K562 (cell line): Measurements from ENCODE around the gene SPATS2. TPM values are rescaled to one million over a fixed set of nuclear protein-coding genes. Genes with fewer than 3 reads are reported as not detected.

Experiments used
- ATAC-seq: fragments of 200-7000 bp; cut with Tn5 transposase; 3 replicates; pipeline ENCODE4 v1.9.1; 2020; ENCODE audit warnings: moderate library complexity
- BruUV-seq: library from RNA; stranded (reverse); fragments of 400-500 nt; replicated peaks from 2 replicates; lab custom pipeline; 2021; lab: Mats Ljungman, UMichigan
- CTCF ChIA-PET: fragments of 300-600 bp; formaldehyde crosslinking; extraction: SDS; loops from one replicate; lab custom pipeline; 2021; ENCODE audit warnings: low intra/inter-chr PET ratio; lab: Yijun Ruan, JAX
- POLR2A ChIA-PET: fragments of 300-600, 350-650 bp; sonication (Branson Sonifier 250); formaldehyde crosslinking; extraction: SDS; loops from one replicate; lab custom pipeline; 2021; ENCODE audit warnings: antibody characterized with exemption, inconsistent platforms; lab: Yijun Ruan, JAX
- DNase-seq, 4 experiments: peaks; one replicate each; pipeline versions ENCODE4 v3.0.0 to v3.0.0-alpha.2; 2011 to 2018; ENCODE audit warnings: low spot score in 3 of 4, mixed read lengths in 3 of 4; ENCODE audit errors: extremely low read depth in 1 of 4
- FAIRE-seq: peaks from 2 replicates; lab custom pipeline; 2011; peaks lifted over from hg19 to GRCh38; lab: Jason Lieb, UNC
- H2AFZ ChIP-seq: 2 replicates; pipeline ENCODE4 v1.6.0; 2011; ENCODE audit warnings: low read depth, low read length, control low read depth, inconsistent platforms
- H3K27ac ChIP-seq: fragments of 200-600 bp; 3 replicates; pipeline ENCODE4 v1.8.0; 2011; ENCODE audit warnings: low read depth, mild to moderate bottlenecking, control low read depth, inconsistent platforms, low read length, moderate library complexity, mixed read lengths; ENCODE audit errors: extremely low read depth
- H3K27me3 ChIP-seq, 2 experiments: fragments of 300-600 bp in 1 of 2; 2 replicates in 1 of 2; 3 replicates in 1 of 2; pipeline versions ENCODE4 v1.6.0 to v1.8.0; 2011; ENCODE audit warnings: inconsistent platforms in 2 of 2, low read length in 2 of 2, mild to moderate bottlenecking in 1 of 2, mixed read lengths in 1 of 2, moderate library complexity in 1 of 2; ENCODE audit not compliant: control insufficient read depth in 2 of 2, insufficient read depth in 2 of 2
- H3K36me3 ChIP-seq: fragments of 300-600 bp; 3 replicates; pipeline ENCODE4 v1.8.0; 2011; ENCODE audit warnings: mild to moderate bottlenecking, low read length, inconsistent platforms; ENCODE audit not compliant: control insufficient read depth, insufficient read depth
- H3K4me1 ChIP-seq, 2 experiments: fragments of 200-600 bp in 1 of 2; replicated peaks in 1 of 2; 2 replicates in 1 of 2; 3 replicates in 1 of 2; pipeline versions ENCODE4 v1.5.1 to v1.8.0; 2011; ENCODE audit warnings: inconsistent platforms in 2 of 2, low read length in 2 of 2, mild to moderate bottlenecking in 1 of 2, mixed read lengths in 1 of 2, moderate library complexity in 1 of 2; ENCODE audit not compliant: control insufficient read depth in 2 of 2, insufficient read depth in 2 of 2
- H3K4me2 ChIP-seq: 2 replicates; pipeline ENCODE4 v1.6.1; 2011; ENCODE audit warnings: low read length, control low read depth, inconsistent platforms, mixed read lengths; ENCODE audit not compliant: insufficient read depth
- H3K4me3 ChIP-seq: fragments of 200-600 bp; sonication (generic), shearing (Covaris generic); 2 replicates; pipeline ENCODE4 v1.5.1; 2016; ENCODE audit warnings: control low read depth, inconsistent platforms
- H3K79me2 ChIP-seq: fragments of 200-600 bp; 3 replicates; pipeline ENCODE4 v1.8.0; 2011; ENCODE audit warnings: low read length, inconsistent platforms; ENCODE audit not compliant: control insufficient read depth, insufficient read depth
- H3K9ac ChIP-seq, 2 experiments: 2 replicates each; pipeline versions ENCODE4 v1.6.0 to v1.6.1; 2011; ENCODE audit warnings: low read depth in 2 of 2, low read length in 2 of 2, control low read depth in 1 of 2, inconsistent platforms in 1 of 2, mild to moderate bottlenecking in 1 of 2, mixed read lengths in 1 of 2; ENCODE audit not compliant: insufficient read depth in 1 of 2
- H3K9me1 ChIP-seq: one replicate; pipeline ENCODE4 v1.6.0; 2011; ENCODE audit warnings: inconsistent platforms, mild to moderate bottlenecking, low read length, moderate library complexity; ENCODE audit not compliant: control insufficient read depth, insufficient read depth
- H3K9me3 ChIP-seq: replicated peaks from 2 replicates; pipeline ENCODE4 v1.5.1; 2011; ENCODE audit warnings: low read depth, low read length, inconsistent platforms; ENCODE audit not compliant: control insufficient read depth, insufficient read depth
- H4K20me1 ChIP-seq: replicated peaks from 2 replicates; pipeline ENCODE4 v1.6.1; 2011; ENCODE audit warnings: low read length, inconsistent platforms, mixed read lengths; ENCODE audit not compliant: control insufficient read depth, insufficient read depth
- BRD9 ChIP-seq: fragments of 450-650 bp; IDR thresholded peaks from 2 replicates; pipeline ENCODE4 v1.6.1; 2018; ENCODE audit warnings: low read depth; ENCODE audit not compliant: partially characterized antibody
- CBFA2T2 ChIP-seq: fragments of 450-650 bp; conservative IDR thresholded peaks from 2 replicates; pipeline ENCODE4 v1.6.1; 2017; ENCODE audit warnings: mild to moderate bottlenecking
- FOXP1 ChIP-seq: sonication (generic); formaldehyde crosslinking; IDR thresholded peaks from 2 replicates; pipeline ENCODE4 v1.8.0; 2022; ENCODE audit warnings: mild to moderate bottlenecking, missing genetic modification reagents
- HDAC2 ChIP-seq: fragments of 450-650 bp; IDR thresholded peaks from 2 replicates; pipeline ENCODE4 v1.6.1; 2016; ENCODE audit warnings: mild to moderate bottlenecking
- HLTF ChIP-seq: fragments of 450-650 bp; IDR thresholded peaks from 2 replicates; pipeline ENCODE4 v1.6.1; 2016
- HOXB6 ChIP-seq: fragments of 250-450 bp; sonication (Bioruptor Pico); IDR thresholded peaks from 2 replicates; pipeline ENCODE4 v1.5.1; 2022; ENCODE audit warnings: mild to moderate bottlenecking, borderline replicate concordance
- MYC ChIP-seq, 2 experiments: fragments of 250-450 bp in 1 of 2; sonication (Bioruptor Pico) in 1 of 2; IDR thresholded peaks; 2 replicates each; pipeline versions ENCODE4 v1.5.1 to v1.6.1; 2012 to 2021; ENCODE audit warnings: low read depth in 2 of 2, borderline replicate concordance in 1 of 2, improper control_type of control experiment in 1 of 2, low read length in 1 of 2, mild to moderate bottlenecking in 1 of 2, moderate library complexity in 1 of 2
- NRF1 ChIP-seq, 2 experiments: fragments of 450-650 bp; IDR thresholded peaks in 1 of 2; conservative IDR thresholded peaks in 1 of 2; 2 replicates each; pipeline ENCODE4 v1.6.1; 2014; ENCODE audit warnings: mild to moderate bottlenecking in 2 of 2
- SAP30 ChIP-seq: fragments of 200-600 bp; sonication (generic); IDR thresholded peaks from 2 replicates; pipeline ENCODE4 v1.6.1; 2012; ENCODE audit warnings: borderline replicate concordance, low read depth, mild to moderate bottlenecking, moderate library complexity, low read length, control low read depth, inconsistent platforms; ENCODE audit not compliant: insufficient read depth, poor library complexity, severe bottlenecking
- SETDB1 ChIP-seq: IDR thresholded peaks from one replicate; pipeline ENCODE4 v1.6.1; 2012; ENCODE audit warnings: low read length, control low read depth, inconsistent platforms
- SMARCA4 ChIP-seq: fragments of 450-650 bp; IDR thresholded peaks from 2 replicates; pipeline ENCODE4 v1.6.1; 2016
- SMARCA5 ChIP-seq: fragments of 450-650 bp; IDR thresholded peaks from 2 replicates; pipeline ENCODE4 v1.6.1; 2016
- STAT5A ChIP-seq: IDR thresholded peaks from 2 replicates; pipeline ENCODE4 v1.6.1; 2012; ENCODE audit warnings: low read length, inconsistent platforms, borderline replicate concordance
- ZFP30 ChIP-seq: fragments of 250-450 bp; sonication (Bioruptor Pico); IDR thresholded peaks from 2 replicates; pipeline ENCODE4 v1.8.0; 2022; ENCODE audit warnings: moderate library complexity, mild to moderate bottlenecking, inconsistent platforms, borderline replicate concordance
- ZNF41 ChIP-seq: fragments of 250-450 bp; sonication (Bioruptor Pico); conservative IDR thresholded peaks from 2 replicates; pipeline ENCODE4 v1.4.0; 2020; ENCODE audit warnings: mild to moderate bottlenecking
- ZNF766 ChIP-seq: fragments of 200-800 bp; sonication (Bioruptor generic); conservative IDR thresholded peaks from 2 replicates; pipeline ENCODE4 v1.6.1; 2016; ENCODE audit warnings: missing genetic modification characterization, missing compliant biosample characterization
- WGBS: fragments of 100-300 bp; shearing (Covaris generic); methylation state at CpG from one replicate; pipeline ENCODE4 v1.1.6; 2016; ENCODE audit warnings: low coverage, mixed read lengths; ENCODE audit not compliant: insufficient coverage; ENCODE audit errors: missing lambda C conversion rate; 5-methylcytosine and 5-hydroxymethylcytosine counted together
- in situ Hi-C: fragments of 300-500 bp; cut with MboI; formaldehyde crosslinking; loops from 4 replicates; pipeline ENCODE4 v1.15.0; 2018; ENCODE audit warnings: inconsistent platforms, mixed read lengths
- intact Hi-C: fragments of 100-400 bp; cut with micrococcal nuclease; formaldehyde crosslinking; loops from 2 replicates; pipeline ENCODE4 v1.14.2; 2022
- polyA plus RNA-seq, 8 experiments: library from polyadenylated mRNA; depleted of rRNA in 4 of 8; stranded (reverse) in 5 of 8; unstranded in 3 of 8; fragments of >200 nt; fragmentation: Nextera tagmentation in 2 of 8; fragmentation: Illumina TruSeq in 1 of 8; extraction: Ambion mirVana in 2 of 8; extraction: Trizol in 1 of 8; gene quantifications; 2 replicates each; pipeline versions ENCODE4 v1.2.1 to v1.2.3, GENCODE V29; 2011 to 2014; ENCODE audit warnings: inconsistent platforms in 1 of 8, missing spikeins in 1 of 8
- total RNA-seq, 7 experiments: library from RNA; depleted of rRNA in 6 of 7; stranded (reverse); fragments of >200 nt in 6 of 7; fragmentation: Illumina TruSeq in 2 of 7; extraction: Trizol in 2 of 7; gene quantifications; 2 replicates each; pipeline versions ENCODE4 v1.2.1 to v1.2.3, GENCODE V29; 2011 to 2021; ENCODE audit warnings: low replicate concordance in 1 of 7
- TF ChIP-seq, protein P1 (sequence below): sonication (generic); formaldehyde crosslinking; IDR thresholded peaks from 2 replicates; pipeline ENCODE4 v1.8.0; 2022; ENCODE audit warnings: mild to moderate bottlenecking, missing genetic modification reagents
- TF ChIP-seq, protein P2 (sequence below): sonication (generic); formaldehyde crosslinking; IDR thresholded peaks from 2 replicates; pipeline ENCODE4 v1.8.0; 2022; ENCODE audit warnings: mild to moderate bottlenecking, missing genetic modification reagents

SPATS2 gene
- total and polyA plus RNA-seq, 9 of the 15 experiments (the other 6 are each of a cell fraction or from before 2014, with no cell fraction given): 5.4 to 48.2 (median 17.5) TPM

DNA sequence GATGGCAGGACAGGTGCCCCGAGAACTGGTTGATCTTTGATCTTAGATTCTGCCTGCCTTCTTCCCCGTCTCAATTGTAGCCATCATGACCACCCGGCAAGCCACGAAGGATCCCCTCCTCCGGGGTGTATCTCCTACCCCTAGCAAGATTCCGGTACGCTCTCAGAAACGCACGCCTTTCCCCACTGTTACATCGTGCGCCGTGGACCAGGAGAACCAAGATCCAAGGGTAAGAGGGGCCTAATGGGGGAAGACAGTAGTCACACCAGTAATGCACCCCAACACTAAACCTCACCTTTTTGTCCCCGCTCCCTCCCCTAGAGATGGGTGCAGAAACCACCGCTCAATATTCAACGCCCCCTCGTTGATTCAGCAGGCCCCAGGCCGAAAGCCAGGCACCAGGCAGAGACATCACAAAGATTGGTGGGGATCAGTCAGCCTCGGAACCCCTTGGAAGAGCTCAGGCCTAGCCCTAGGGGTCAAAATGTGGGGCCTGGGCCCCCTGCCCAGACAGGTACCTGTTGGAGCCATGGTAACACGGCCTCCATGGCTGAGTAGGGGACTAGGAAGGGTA, 43.7 kb upstream of the SPATS2 start:
- DNase-seq: no peak
- Histone ChIP-seq H3K36me3 (peaks cover 39% of the 10 kb centered on the region; the same call in 2 of the 3 replicates), H3K9ac (peak overlapping the region; percentile 96 to 99), H3K79me2 (peaks cover 22% of the 10 kb centered on the region), H2AFZ (peak overlapping the region; percentile 92), H4K20me1 (no peaks in the 10 kb centered on the region), H3K27ac (peak overlapping the region; percentile 85), H3K27me3 (no peaks in the 10 kb centered on the region), H3K4me3 (peak overlapping the region; percentile 74), H3K4me2 (peak overlapping the region; percentile 99), H3K9me3 (no peaks in the 10 kb centered on the region), H3K9me1 (no peaks in the 10 kb centered on the region), H3K4me1 (peaks cover 5 to 16% of the 10 kb centered on the region in 2 experiments; a peak in 3 of 5 replicates)
- peak; percentile 4; the same call in 2 of the 3 replicates for ATAC-seq
- intact Hi-C loops (no loop called here), in situ Hi-C loops (no loop called here)
- WGBS: 4% methylated on average over 19 of the region's 19 CpGs
- ChIA-PET CTCF (no interaction called here), POLR2A (interaction anchor here (1.5 to 3.1 kb wide), 7 partner anchors 8 to 193 kb away, joined by 7 to 32 read pairs (median 10); partner anchors contain the start of genes C1QL4, PRPH and TUBA1B)
- BruUV-seq: TSS peak; percentile 85
- no peak for FAIRE-seq
- TF ChIP-seq FOXP1 (CRISPR knock-in tag) (0 out of 2 replicates have a peak, but pooled peaks have one; percentile 48), MYC (IDR thresholded peaks at IDR 0.05; ENCODE audit: low read depth, low read length) (no peak), MYC (CRISPR knock-in tag; IDR thresholded peaks at IDR 0.05; ENCODE audit: borderline replicate concordance, low read depth) (no peak), HOXB6 (no peak), HLTF (no peak), ZNF41 (no peak), STAT5A (no peak), CBFA2T2 (no peak), SAP30 (peak; percentile 60), HDAC2 (peak; percentile 4; the same call in 1 of the 2 replicates), SETDB1 (no peak), BRD9 (peak; percentile 4), ZNF766 (CRISPR knock-in tag) (no peak), NRF1 (conservative IDR thresholded peaks at IDR 0.05 in 1 of 2, IDR thresholded peaks at IDR 0.05 in 1 of 2) (no peak), SMARCA5 (0 out of 2 replicates have a peak, but pooled peaks have one; percentile 15), SMARCA4 (0 out of 2 replicates have a peak, but pooled peaks have one; percentile 18), ZFP30 (no peak)
- TF ChIP-seq, protein P1, sequence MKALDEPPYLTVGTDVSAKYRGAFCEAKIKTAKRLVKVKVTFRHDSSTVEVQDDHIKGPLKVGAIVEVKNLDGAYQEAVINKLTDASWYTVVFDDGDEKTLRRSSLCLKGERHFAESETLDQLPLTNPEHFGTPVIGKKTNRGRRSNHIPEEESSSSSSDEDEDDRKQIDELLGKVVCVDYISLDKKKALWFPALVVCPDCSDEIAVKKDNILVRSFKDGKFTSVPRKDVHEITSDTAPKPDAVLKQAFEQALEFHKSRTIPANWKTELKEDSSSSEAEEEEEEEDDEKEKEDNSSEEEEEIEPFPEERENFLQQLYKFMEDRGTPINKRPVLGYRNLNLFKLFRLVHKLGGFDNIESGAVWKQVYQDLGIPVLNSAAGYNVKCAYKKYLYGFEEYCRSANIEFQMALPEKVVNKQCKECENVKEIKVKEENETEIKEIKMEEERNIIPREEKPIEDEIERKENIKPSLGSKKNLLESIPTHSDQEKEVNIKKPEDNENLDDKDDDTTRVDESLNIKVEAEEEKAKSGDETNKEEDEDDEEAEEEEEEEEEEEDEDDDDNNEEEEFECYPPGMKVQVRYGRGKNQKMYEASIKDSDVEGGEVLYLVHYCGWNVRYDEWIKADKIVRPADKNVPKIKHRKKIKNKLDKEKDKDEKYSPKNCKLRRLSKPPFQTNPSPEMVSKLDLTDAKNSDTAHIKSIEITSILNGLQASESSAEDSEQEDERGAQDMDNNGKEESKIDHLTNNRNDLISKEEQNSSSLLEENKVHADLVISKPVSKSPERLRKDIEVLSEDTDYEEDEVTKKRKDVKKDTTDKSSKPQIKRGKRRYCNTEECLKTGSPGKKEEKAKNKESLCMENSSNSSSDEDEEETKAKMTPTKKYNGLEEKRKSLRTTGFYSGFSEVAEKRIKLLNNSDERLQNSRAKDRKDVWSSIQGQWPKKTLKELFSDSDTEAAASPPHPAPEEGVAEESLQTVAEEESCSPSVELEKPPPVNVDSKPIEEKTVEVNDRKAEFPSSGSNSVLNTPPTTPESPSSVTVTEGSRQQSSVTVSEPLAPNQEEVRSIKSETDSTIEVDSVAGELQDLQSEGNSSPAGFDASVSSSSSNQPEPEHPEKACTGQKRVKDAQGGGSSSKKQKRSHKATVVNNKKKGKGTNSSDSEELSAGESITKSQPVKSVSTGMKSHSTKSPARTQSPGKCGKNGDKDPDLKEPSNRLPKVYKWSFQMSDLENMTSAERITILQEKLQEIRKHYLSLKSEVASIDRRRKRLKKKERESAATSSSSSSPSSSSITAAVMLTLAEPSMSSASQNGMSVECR (CRISPR knock-in tag): peak; percentile 13; the same call in 1 of the 2 replicates
- TF ChIP-seq, protein P2, sequence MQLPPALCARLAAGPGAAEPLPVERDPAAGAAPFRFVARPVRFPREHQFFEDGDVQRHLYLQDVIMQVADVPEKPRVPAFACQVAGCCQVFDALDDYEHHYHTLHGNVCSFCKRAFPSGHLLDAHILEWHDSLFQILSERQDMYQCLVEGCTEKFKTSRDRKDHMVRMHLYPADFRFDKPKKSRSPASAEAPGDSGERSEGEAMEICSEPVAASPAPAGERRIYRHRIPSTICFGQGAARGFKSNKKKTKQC (CRISPR knock-in tag): 0 out of 2 replicates have a peak, but pooled peaks have one; percentile 18
